GM18907 (cell line): ENCODE measurements around the gene DYSF.
"Not testable (repeated sequence)": the region's sequence is repeated elsewhere in the genome, so short reads cannot be mapped to it uniquely, and the experiment has no call there.

Experiments used
- ATAC-seq: cut with Tn5 transposase; IDR thresholded peaks from one replicate; pipeline ENCODE4 v1.9.1; 2021; ENCODE audit warnings: mild to moderate bottlenecking, moderate library complexity; ENCODE audit not compliant: unreplicated experiment

Gene DYSF

GRCh38 chr2:71453404-71454220 is at the start of gene DYSF:
TSS of gene DYSF (plus strand) at chr2:71453561.
- no peak for ATAC-seq

- no peak for ATAC-seq
Measured at GRCh38 chr2:71409611-71410010, 43.8 kb upstream of the DYSF start.

- ATAC-seq: no peak
Measured at GRCh38 chr2:71410696-71411095, 42.7 kb upstream of the DYSF start.

GRCh38 chr2:71416866-71417265 is 36.5 kb upstream of the DYSF start:
- ATAC-seq: not testable (repeated sequence)

- no peak for ATAC-seq
Measured at GRCh38 chr2:71417300-71418202, 35.8 kb upstream of the DYSF start.

- no peak for ATAC-seq
Measured at GRCh38 chr2:71419145-71419544, 34.2 kb upstream of the DYSF start.

GRCh38 chr2:71419976-71420375 is 33.4 kb upstream of the DYSF start:
- ATAC-seq: no peak

GRCh38 chr2:71422786-71423185 is 30.6 kb upstream of the DYSF start:
- no peak for ATAC-seq

- no peak for ATAC-seq
Measured at GRCh38 chr2:71423817-71424420, 29.4 kb upstream of the DYSF start.

GRCh38 chr2:71426721-71427120 is 26.6 kb upstream of the DYSF start:
- no peak for ATAC-seq

GRCh38 chr2:71428472-71429383 is 24.6 kb upstream of the DYSF start:
- ATAC-seq: no peak

GRCh38 chr2:71445142-71445541 is 8.2 kb upstream of the DYSF start:
- ATAC-seq: not testable (repeated sequence)

GRCh38 chr2:71446505-71446904 is 6.9 kb upstream of the DYSF start:
- no peak for ATAC-seq

GRCh38 chr2:71449343-71449742 is 4.0 kb upstream of the DYSF start:
- no peak for ATAC-seq

- ATAC-seq: no peak
Measured at GRCh38 chr2:71451705-71452104, 1.7 kb upstream of the DYSF start.

GRCh38 chr2:71452565-71452964 is 796 bp upstream of the DYSF start:
- no peak for ATAC-seq

- no peak for ATAC-seq
Measured at GRCh38 chr2:71454221-71455010, 1.1 kb downstream of the DYSF start.

GRCh38 chr2:71455011-71455740 is 1.8 kb downstream of the DYSF start:
- no peak for ATAC-seq
